ENCODE results near the gene FKBP8.

Gene FKBP8

DNA sequence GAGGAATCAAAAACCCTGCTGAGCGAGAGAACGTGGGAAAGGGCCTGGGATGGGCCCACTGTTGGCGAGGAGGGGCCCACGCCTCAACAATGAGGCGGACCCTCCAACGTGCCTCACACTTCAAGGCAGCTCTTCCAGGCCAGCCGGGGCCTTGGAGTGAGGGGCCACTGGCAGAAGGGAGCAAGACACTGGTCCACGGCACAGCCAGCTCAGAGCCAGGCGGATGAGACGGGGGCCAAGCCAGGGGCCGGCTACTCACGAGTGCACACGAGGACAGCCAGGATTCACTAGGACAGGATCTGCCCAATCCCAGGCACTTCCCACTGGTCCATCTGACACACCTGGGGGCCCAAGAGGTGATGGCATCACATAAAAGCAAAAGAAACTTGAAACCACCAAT is 42.0 kb downstream of the FKBP8 start:
- no peak for DNase-seq

DNA sequence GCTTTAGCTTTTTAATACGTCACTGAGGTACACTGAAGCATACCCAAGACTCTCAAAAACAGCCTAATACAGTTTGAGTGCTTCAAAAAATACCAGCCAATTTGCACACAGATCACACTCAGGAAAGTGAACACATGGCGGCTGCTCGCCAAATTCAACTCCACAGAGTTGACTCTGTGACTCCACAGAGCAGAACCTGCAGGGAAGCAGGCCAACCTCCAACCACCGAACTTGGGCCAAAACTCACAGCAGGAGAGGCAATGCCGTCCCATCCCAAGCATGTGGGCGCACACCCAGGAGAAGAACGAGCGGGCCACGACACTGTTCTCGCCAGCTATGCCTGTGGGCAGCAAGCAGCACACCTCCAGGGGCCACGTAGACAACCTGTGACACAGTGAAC is 42.6 kb downstream of the FKBP8 start:
- DNase-seq, result no peak

DNA sequence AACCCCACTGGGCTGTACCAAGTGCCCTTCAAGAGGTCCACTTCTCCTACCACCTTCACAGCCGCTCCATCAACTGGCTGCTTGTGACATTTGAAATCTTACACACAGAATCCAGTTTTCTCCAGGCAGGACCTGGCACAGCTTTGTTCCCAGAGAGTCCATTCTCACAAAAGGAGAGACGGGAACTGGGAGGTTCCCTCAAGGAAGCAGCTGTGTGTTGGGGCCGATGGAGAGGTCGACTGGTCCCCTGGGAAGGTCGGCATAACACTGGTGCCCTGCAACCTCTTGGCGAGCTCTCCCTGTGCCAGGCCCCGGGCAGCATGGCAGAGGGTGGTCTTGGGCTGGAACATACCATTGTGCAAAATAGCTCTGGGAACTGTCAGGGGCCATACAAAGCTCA is 43.0 kb downstream of the FKBP8 start:
- DNase-seq, result no peak

DNA sequence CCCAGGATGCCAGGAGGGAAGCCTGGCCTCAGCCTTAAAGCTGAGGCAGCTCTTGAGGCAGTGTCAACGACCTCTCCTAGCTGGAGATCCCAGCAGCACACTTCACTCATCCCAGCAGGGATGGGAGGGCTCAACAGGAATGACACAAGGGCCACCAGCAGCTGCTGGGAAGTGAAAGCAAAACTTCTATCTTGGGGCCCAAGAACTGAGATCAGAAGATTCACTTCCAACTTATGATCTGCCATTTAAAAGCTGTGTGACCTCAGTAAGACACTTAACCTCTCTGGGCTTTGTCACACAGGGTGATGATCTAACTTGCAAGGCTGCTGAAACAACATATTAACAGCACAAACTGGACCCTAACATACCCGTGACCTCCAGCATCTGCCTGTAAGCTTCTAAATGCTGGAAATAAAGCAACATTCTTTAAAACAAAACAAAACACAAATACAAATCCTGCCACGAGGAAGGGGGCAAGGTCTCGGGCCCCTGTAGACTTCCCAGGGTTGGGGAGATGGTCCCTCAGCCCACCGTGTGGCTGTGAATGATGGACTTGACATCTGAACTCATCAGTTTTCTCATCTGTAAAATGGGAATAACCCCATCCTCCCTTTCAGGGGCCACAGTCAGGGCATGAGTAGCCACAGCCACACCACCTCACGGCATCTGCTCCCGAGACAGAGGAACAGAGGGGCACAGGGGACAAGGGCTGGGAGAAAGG is 44.2 kb downstream of the FKBP8 start:
- DNase-seq, result peak; percentile 9

DNA sequence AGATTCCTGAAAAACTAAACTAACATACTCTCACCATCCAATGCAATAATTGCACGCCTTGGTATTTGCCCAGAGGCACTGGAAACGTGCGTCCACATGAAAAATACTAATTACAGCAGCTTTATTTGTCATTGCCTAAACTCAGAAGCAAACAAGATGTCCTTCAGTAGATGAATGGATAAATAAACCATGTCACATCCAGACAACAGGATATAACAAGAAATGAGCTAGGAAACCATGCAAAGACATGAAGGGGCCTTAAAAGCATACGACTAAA is 46.5 kb downstream of the FKBP8 start:
- no peak for DNase-seq

DNA sequence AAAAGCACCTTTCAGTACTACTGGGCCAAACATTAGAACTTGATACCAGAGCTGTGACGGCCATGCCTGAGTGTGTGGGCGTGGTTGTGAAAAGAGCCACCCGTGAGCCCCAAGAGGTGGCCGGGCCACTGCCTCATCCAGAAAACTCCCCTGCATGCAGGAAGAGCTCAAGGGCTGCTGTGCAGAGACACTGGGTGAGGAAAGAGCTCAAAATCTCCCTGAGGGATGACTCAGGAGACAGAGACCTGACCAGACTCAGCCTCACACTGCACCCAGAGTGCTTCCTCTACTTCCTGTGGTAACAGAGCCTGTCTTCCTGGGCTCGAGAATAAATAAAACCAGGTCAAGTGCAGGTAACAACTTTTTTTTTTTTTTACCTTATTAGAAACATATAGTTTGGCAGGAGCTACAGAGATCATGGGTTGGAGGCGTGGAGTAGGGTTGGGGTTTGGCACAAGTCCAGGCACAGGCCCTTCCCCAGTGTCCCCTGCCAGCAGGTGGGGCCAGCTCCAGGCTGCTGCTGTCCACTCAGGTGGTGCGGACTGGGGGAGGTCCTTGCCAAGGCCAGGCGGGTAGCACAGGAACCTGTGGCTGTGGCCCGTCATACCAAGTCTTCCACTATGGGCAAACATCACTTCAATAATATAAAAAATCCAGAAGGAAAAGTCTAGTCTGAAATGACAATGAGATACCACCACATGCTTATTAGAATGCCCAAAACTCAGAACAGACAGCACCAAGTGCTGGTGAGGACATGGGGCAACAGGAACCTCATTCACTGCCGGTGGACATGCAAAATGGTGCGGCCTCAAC is 47.0 kb downstream of the FKBP8 start:
- peak; percentile 73 for DNase-seq

DNA sequence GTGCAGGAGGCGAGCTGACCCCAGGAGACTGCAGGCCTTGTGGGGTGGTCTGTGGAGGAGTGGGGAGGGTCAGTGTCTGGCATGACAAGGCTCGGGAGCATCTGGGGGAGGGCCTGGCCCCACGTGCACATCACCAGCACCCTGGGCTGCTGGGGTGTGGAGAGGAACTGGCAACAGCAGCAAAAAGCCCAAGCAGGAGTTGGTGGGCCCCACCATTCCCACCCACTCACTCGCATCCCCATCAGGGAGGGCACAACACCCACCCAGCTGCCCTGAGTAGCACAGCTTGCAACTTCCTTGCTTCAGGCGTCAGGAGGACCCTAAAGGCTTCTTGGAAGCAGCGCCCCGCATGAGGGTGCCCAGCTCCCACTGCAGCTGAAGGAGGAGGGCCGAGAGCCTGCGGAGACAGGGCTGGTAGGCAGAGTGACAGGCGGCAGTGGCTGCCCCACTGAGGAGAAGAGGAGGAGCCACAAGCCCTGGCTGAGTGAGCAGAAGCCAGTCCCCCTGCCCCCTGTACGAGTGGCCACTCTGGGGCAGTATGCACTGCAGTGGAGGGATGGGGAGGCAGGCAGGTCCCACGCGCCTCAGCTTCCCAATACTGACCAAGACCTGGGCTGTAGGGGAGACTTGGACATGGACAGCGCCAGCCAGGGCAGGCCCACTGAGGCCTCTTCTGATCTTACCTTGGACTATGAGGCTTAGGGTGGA is 48.0 kb downstream of the FKBP8 start:
- no peak for DNase-seq

DNA sequence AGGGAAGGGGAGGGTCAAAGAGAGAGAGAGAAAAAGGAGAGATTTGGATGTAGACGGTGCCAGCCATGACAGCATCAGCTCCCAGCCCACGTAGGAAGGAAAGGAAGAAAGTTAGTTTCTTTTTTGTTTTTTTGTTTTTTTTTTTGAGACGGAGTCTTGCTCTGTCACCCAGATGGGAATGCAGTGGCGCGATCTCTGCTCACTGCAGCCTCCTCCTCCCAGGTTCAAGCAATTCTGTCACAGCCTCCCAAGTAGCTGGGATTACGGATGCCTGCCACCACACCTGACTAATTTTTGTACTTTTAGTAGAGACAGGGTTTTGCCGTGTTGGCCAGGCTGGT is 49.1 kb downstream of the FKBP8 start:
- no peak for DNase-seq

DNA sequence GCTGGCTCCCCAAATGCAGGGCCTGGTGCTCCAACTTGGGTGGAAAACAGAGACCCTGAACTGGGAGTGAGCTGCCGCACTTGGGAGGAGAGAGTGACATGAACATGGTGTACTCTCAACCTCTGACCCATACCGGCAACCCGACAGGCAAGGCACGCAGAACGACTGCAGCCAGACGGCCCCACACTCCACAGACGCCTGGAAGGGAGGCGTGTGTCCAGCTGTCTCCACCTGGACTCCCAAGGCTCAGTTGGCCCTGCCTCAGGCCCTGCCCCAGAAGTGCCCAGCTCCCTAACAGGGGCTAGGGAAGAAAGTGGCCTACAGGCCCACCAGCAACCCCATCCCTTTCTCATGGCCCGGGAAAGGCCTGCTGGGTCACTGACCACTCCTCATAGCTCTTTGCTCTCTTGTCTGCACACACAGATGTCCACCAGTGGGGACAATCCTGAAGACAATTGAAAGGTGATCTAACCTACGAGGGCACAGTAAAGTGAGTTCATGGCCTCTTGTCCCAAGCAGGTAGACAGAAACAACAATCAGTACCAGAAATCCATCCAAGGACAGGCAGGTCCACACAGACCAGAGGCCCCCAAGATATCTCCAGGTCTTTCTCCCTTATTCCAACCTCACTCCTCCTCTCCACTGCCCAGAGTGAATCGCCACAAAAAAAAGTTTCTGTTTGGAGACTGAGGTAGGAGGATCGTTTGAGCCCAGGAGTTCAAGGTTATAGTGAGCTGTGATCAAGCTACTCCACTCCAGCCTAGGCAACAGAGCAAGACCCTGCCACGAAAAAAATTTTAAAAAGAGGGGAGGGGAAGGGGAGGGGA is 49.7 kb downstream of the FKBP8 start:
- DNase-seq, result no peak

DNA sequence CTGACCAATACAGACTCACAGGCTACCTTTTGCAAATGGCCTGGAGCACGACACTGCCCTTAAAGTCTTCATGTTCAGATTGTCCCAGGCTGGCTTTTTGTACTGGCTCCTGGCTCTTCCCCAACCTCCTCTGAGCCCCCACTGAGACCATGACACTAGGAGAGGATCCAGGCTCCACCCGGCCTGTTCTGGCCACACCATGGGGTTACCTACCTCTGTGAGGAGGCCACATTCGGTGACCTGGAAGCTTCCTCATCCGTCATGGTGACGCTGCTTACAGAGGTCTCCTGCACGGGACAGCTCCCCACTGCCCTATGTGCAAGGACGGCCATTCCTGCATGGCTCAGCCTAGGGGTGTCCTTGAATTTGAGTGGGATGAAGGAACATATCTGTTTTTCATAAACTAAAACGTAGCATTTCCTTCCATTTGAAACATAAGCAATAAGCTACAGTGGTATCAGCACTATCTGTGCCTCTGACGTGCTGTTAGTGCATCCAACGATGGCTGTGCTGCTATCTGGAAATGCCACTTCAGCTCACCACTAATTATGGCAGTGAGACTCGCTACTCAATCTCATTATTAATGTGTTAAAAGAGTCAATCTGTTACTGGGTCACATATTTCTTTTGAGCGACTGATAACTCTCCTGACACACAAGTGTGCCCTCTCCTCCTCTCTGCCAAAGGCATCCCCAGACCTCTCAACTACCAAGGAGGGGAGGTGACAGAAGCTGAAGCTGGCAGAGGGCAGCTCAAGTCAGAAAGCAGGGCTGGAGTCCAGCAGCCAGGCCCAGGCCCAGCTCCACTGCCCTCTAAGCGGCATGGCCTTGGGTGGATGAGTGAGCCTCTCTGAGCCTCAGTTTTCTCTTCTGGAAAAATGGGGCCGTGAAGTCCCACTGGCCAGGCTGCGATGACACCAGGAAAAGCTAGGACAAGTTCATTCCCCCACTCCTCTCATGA is 51.1 kb downstream of the FKBP8 start:
- no peak for DNase-seq

DNA sequence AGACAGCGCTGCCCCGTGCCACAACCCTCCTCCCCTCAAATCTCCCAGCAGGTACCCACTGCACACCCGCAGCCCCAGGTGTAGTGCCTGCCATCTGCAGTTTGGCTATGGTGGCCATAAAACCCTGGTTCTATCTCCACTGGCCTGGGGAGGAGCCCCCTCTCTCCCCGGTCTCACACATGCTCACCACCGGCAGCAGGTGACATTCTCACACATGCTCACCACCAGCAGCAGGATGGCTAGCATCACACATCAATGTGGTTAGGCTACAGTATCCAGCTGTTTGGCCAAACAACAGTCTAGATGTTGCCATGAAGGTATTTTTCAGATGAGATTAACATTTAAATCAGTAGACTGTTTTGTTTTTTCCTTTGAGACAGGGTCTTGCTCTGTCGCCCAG is 52.6 kb downstream of the FKBP8 start:
- DNase-seq, result no peak

DNA sequence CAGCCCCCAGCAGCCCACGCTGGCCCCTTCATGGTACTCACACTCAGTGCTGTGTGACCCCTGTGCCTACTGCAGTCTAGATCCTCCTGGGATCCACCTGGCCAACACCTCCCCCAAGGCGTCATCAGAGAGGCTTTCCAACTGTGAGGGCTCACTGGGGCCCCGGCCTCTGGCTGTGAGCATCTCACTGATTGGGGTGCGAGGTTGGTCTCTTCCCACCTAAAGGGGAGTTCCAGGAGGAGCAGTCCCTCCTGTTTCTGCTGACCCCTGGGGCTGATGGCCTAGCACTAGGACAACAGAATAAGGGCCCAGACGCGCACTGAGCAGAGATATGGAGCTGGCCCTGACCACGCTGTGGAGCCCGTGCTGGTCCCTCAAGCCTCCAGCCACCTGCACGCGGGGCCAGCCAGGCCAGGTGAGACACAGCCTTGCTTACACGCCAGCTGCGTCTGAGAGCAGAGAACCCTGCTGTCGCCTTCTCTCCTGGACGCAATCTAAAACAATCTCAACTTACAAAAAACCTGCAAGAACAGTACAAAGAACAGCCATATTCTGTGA is 53.7 kb downstream of the FKBP8 start:
- DNase-seq, result no peak

DNA sequence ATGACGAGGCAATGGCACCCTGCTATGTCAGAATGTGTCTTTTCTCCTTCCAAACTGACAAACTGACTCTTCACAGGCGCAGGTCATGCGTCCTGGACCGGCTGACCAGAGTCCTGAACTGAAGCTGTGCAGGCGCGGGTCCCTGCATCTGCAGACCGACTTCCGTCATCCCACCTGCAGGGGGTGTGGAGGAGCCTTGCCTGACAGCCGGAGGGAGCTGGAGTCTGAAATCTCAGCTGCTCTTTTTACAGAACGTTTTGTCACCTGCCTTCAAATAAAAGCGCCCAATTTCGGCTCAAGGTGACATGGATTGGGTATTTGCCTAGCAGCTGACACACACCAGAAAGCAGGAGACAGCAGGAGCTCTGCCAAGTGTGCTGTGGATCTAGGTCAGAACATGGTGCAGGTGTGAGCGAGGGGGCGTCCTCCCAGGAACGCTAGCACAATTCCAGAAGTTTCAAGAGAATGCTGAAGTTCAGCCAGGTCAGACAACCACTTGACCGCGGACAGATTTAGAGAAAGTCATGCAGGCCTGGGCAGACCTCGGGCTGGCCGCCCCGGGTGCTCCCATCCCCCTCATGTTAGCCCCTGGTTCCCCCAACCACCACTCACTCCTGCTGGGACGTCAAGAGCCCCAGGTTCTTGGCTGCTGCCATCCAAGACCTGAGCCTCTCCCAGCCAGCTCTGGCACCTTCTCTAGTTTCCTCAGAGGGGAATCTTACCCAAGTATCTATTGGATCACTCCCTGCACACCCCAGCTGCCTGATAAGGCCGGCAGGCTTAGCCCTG is 54.3 kb downstream of the FKBP8 start:
- peak; percentile 36 for DNase-seq

DNA sequence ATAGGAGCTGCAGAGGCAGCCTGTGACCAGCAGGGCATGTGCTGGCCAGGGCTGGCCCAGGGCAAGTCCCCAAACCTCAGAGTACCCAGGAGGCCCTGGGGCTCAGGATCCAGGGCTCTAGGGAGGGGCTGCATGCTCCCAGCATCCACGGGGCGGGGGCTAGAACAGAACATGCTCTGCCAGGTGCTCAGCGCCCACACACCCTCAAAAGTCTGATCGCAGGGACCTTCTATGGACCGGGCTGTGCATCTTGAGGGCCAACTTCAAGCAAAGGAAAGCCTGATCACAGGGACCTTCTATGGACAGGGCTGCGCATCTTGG is 55.0 kb downstream of the FKBP8 start:
- DNase-seq, result peak; percentile 13

DNA sequence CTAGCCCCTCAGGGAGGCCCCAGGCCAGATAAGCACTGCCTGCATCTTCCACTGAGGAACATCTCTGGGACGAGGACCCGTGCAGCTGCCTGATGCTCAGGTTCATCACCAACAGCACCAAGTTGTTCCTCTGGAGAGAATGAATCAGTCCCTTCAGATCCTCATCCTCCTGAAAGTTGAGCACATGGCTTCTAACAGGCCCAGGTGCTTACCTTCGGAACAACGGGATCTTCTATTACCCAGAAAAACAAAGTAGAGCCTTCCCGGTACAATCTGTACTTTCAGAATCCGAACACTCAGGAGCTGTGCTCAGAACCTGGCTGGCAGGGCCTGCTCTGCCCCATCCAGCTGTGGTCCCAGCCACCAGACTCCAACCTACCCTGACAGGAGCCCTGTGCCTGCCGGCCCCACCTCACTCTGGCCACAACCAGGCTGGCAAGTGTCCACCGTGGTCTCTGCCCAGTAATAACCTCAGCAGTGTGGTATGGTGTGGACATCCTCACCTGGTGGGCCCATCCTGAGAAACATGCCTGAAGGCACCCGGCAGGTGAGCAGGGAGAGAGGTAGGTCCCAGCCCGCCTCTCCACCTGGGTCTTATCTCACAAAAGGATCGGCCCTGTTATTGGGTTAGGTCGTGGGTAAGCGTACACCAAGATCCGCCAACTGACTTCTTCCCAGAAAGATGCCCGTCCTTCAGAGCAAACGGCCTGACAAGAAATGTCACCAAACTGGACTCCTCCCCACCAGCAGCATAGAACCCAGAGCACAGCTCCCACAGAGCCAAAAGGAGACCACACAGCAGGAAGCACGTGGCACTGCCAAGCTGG is 55.6 kb downstream of the FKBP8 start:
- DNase-seq, result no peak

DNA sequence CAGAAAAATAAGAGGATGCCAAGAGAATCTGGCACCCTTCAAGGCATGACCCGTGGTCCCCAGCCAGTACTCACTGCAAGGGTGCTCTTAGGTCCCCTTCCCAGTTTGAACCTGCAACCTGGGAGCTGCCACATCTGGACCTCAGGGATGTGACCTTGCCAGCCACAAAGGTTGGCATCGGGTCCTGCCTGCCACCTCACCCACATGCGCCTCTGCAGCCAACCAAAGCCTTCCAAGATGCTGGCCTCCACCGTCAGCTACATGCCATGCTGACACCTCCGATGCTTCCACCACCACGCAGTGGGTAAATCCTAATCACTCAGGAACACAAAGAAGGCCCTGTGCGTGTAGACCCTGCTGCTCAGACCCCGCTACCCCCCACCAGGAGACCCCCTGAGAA is 56.6 kb downstream of the FKBP8 start:
- no peak for DNase-seq

DNA sequence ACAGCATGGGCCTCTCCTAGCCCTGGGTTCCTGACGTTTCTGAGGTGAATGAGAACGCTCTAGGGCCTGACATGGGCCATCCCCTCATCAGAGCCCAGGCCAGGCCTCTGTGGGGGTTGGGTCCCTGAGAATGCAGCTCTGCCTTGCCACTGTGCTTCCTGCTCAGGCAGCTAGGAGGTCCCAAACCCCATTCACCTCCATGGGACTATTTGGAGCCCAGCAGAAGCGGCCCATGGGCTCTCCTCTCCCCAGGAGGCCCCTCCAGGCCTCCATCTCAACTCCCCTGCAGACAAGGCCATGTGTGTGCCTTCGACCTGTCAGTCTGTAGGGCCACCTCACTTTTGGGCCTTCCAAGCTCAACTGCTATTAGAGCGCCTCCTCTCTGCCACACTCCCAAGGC is 58.4 kb downstream of the FKBP8 start:
- no peak for DNase-seq

DNA sequence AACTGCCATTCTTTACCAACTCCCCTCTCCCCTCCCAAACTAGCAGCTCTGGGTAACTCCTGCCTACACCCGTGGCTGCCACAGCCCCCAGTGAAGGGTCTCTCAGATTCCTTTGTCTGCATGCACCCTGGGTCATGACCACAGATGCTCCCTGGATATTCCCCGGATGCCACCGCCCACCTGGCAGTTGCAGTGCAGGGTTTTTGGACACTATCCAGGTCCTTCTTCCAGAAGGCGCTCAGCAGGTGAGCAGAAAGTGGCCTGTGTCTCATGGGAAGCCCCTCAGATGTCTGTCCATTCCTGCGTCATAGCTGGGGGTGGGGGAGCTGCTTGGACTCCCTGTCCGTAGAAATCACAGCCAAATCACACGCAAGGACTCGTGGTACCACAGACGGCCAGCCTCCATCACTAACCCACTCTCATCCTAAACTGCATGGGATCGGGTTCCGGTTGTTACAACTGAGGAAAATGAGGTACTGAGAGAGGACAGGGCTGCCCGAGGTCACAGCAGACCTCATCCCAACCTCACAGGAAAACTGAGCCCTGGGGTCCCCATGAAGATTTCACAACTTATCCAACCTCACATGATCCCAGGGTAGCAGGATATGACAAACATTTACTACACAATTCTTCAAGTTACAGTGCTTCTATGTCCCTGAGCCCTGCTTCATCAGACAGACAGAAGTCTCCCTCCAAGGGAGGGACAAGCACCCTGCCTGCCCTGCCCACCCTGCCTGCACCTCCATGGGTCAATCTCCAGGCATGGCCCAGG is 60.1 kb downstream of the FKBP8 start:
- DNase-seq, result no peak
